HG03558 (cell line): ENCODE measurements around the gene CBR3.

Experiments used
- ATAC-seq: cut with Tn5 transposase; IDR thresholded peaks from one replicate; pipeline ENCODE4 v1.9.1; 2021; ENCODE audit warnings: moderate number of reproducible peaks; ENCODE audit not compliant: unreplicated experiment; ENCODE audit errors: extremely low read depth

CBR3 gene

DNA sequence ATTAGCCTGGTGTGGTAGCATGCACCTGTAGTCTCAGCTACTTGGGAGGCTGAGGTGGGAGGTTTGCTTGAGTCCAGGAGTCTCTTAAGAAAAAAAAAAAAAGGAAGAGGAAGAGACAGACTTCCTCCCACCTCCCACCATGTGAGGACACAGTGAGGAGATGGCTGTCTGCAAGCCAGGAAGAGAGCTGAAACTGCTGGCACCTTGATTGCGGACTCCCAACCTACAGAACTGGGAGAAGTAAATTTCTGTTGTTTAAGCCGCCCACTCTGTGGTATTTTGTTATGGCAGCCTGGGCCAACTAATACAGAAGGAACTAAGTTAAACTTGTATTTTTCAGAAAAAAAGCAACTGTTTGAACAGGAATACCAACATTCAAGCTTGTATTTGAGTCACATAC, 43.5 kb downstream of the CBR3 start:
- ATAC-seq: no peak

GRCh38 chr21:36179145-36179544, 44.3 kb downstream of the CBR3 start:
- no peak for ATAC-seq

DNA sequence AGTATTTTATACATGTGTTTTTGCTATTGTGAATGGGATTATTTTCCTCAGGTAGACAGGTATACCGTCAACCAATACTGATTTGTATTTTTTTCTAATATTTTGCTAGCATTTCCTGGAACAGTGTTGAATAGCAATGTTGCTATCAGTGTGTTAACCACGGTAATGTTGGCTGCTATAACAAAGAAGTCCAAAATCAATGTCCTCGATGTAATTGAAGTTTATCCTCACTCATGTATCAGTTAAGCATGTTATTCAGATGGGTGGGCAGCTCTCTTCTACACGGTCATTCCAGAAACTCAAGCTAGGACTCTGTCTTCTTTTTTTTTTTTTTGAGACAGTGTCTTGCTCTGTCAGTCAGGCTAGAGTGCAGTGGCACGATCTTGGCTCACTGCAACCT, 46.1 kb downstream of the CBR3 start:
- no peak for ATAC-seq

DNA sequence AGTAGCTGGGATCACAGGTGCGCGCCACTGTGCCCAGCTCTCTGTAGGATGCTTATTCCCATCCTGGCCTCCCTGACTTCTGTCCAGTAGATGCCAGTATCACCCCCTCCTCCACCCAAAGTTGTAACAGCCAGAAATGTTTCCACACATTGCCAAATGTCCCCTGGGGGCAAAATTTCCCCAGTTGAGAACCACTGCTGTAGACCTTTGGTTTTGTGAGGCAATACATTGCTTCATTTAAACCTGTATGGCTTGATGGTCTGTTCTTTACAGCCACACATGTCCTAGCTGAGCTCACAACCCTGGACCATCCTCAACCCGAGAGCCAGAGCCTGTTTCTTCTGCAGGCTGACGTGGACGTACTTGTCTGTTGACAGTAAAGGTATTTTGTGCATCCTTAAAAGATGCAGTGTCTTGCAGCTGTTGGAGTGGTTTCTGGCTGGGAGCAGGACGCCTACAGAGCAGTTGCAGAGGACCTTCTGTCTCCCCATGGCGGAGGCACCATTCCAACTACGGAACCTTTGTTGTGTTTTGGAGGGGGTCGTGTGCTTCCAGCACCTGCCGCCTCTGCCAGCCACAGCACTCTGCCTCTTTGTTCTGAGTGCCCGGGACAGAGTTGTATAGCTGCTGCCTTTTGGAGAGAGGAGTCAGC, 48.4 kb downstream of the CBR3 start:
- ATAC-seq: no peak

DNA sequence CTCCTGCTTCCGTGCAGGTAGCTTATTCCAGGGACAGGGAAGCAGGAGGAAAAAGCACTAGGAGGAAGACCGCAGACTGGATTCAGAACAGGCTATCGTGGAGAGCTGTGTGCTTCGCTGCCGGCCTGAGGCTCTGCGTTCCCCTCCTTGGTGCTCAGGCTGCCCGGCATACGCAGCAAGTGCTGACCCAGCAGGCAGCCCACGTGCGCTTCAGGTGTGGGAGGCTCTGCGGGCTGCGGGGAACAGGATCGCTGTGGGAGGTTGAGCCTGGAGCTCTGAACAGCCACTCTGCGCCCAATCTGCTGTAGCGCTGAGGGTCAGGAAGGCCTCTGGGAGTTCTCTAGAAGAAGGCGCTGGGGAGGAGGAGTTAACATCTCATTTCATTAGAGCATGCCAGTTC, 49.7 kb downstream of the CBR3 start:
- no peak for ATAC-seq

DNA sequence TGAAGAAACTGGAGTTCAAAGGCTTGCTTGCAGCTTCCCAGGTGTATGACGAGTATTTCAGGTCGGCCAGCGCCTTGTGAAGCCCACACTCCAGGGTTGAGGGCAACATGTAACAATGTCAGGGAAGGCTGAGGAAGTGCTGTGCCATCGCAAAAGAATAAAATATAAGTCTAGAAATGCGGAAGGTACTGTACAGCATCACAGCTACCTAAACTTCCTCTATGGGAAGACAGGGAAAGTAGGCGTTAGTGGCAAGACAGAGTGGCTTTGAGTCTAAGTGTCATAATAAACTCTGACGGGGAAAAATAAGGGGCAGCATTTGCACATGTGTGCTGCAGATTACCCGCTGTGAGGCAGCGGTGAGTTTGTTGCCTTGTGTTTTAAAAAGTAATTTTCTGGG, 50.6 kb downstream of the CBR3 start:
- no peak for ATAC-seq

DNA sequence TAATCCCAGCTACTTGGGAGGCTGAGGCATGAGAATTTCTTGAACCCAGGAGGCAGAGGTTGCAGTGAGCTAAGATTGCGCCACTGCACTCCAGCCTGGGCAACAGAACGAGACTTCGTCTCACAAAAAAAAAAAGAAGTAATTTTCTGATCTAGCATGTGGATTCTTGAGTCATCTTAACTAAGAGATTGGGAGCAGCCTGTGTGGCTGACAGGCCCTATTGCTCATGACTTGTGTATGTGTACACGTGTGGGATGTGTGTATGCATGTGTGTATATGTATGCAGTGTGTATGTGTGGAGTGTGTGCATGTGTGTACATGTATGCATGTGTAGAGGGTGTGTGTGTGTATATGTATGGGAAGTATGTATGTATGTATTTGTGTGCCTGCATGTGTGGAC, 51.2 kb downstream of the CBR3 start:
- ATAC-seq: no peak

DNA sequence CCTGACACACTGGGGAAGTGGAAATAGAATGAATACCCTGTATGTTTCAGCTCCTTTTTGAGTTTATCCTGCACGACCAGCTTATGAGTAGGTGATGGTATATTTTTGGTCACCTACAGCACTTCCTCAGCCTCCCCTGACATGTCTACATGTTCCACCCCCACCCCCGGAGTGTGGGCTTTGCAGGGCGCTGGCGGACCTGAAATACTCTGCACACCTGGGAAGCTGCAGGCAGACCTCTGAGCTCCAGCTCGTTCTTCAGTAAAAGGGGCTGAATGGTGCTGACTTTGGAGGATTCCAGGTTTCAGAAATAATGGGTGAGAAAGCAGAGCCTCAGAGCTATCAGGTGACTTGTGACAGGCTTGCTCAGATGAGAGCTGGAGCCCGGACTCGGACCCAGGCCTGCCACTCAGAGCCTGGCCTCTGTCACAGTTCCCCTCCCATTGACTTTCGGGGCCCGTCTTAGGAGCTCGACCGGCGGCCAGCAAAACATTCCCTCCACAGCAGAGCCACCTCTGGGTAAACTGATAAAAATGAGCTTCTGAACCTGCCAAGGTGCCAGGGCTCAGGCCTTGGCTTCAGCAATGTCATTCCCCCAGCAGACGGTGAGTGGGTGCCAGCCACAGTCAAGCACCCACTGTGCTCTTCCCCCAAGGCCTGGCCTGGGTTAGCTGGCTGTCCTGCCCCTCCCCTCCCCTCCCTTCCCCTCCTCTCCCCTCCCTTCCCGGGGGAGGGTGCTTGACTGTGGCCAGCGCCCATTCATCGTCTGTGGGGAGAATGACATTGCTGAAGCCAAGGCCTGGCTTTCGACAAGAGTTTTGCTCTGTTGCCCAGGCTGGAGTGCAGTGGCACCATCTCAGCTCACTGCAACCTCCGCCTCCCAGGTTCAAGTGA, 51.9 kb downstream of the CBR3 start:
- ATAC-seq: no peak

GRCh38 chr21:36188081-36188681, 53.3 kb downstream of the CBR3 start:
- no peak for ATAC-seq

- ATAC-seq: no peak
Measured at GRCh38 chr21:36188937-36189336, 54.1 kb downstream of the CBR3 start.

DNA sequence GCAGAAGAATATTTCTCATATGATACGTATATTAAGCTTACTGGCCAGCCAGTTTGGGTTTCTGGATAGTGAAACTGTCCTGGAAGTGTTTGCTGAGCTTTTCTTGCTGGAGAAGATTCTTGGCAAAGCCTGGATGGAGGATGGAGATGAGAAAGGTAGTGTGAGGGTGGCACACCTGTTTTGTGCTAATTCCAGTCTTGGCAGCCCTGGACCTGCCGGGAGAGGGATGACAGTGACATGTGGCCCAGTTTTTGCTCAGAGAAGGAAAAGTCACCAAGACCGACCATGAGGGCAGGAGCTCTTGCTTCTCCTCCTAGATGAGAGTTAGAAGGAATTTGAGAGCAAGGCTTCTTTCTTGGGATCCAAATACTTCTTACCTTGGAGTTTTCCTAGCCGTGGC, 55.9 kb downstream of the CBR3 start:
- no peak for ATAC-seq

- no peak for ATAC-seq
Measured at GRCh38 chr21:36193200-36193599, 58.3 kb downstream of the CBR3 start.

DNA sequence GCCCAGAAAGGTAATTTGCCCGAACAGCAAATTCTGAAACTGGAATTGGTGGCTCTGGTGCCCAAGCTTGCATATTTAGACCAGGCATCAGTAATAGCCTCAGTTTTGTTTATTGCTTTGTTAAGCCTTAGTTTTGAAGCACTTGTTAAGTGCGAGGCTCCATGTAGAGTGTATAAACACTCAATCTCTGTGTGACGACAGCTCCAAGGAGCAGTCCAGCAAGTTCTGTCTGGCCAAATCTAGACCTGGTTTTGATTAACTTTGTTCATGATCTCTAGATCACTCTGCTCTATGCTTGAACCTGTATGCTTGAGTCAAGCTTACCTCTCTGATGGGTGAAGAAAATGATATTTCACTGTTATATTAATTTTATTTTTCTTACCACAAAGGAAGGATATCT, 59.1 kb downstream of the CBR3 start:
- no peak for ATAC-seq

DNA sequence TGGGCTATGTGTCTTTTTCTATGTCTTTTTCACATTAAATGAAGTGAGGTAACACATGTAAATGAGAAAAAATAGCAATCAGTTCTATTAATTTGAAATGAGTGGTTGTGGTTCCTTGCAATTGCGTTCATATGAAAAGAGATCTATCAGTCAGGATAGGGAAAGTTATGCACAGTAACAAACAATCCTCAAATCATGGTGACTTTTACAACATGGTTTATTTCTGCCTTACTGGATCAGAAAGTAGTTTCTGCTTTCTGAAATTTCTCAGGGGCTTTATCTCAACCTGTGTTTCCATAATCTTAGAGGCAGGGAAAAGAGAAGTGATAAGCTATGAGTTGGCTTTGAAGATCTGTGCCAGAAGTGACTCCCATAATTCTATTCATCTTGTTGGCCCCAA, 60.7 kb downstream of the CBR3 start:
- no peak for ATAC-seq
